HPDE6-E6E7 (cell line): ENCODE results near the gene TMEM154.

Source experiments
- DNase-seq: peaks from one replicate; pipeline ENCODE4 v3.0.0; 2011; ENCODE audit warnings: missing footprints; ENCODE audit errors: extremely low spot score

Gene TMEM154

GRCh38 chr4:152696764-152697261 lies 17.0 kb upstream of the TMEM154 start:
- peak; percentile 74 for DNase-seq

- peak; percentile 33 for DNase-seq
Observed at GRCh38 chr4:152693871-152694270, 14.1 kb upstream of the TMEM154 start.

GRCh38 chr4:152691761-152692160 lies 12.0 kb upstream of the TMEM154 start:
- DNase-seq: no peak

GRCh38 chr4:152690706-152691651 lies 11.2 kb upstream of the TMEM154 start:
- DNase-seq: no peak

- no peak for DNase-seq
Observed at GRCh38 chr4:152689615-152690501, 10.1 kb upstream of the TMEM154 start.

GRCh38 chr4:152687974-152688599 lies 8.3 kb upstream of the TMEM154 start:
- DNase-seq: no peak

GRCh38 chr4:152686452-152687013 lies 6.7 kb upstream of the TMEM154 start:
- no peak for DNase-seq

GRCh38 chr4:152684587-152684986 lies 4.8 kb upstream of the TMEM154 start:
- DNase-seq: no peak

GRCh38 chr4:152684007-152684406 lies 4.2 kb upstream of the TMEM154 start:
- DNase-seq: no peak

GRCh38 chr4:152682143-152682941 lies 2.5 kb upstream of the TMEM154 start:
- no peak for DNase-seq

GRCh38 chr4:152680988-152681603 lies 1.3 kb upstream of the TMEM154 start:
- DNase-seq: peak; percentile 83

- DNase-seq: no peak
Observed at GRCh38 chr4:152678841-152679240, 956 bp downstream of the TMEM154 start.

- no peak for DNase-seq
Observed at GRCh38 chr4:152677117-152677516, 2.7 kb downstream of the TMEM154 start.

- no peak for DNase-seq
Observed at GRCh38 chr4:152676052-152676854, 3.5 kb downstream of the TMEM154 start.

- no peak for DNase-seq
Observed at GRCh38 chr4:152674359-152674758, 5.4 kb downstream of the TMEM154 start.

- peak; percentile 43 for DNase-seq
Observed at GRCh38 chr4:152673489-152673888, 6.3 kb downstream of the TMEM154 start.

GRCh38 chr4:152672206-152673092 lies 7.3 kb downstream of the TMEM154 start:
- no peak for DNase-seq

- DNase-seq: no peak
Observed at GRCh38 chr4:152668338-152668964, 11.3 kb downstream of the TMEM154 start.
